Activated T-cell treated with anti-CD3 and anti-CD28 coated beads, Interleukin-2, amount 50 U/mL, for 4 hours (primary cell): Measurements from ENCODE around the gene RAB5A. TPM values are rescaled to one million over a fixed set of nuclear protein-coding genes. Genes with fewer than 3 reads are reported as not detected.
"Not testable (repeated sequence)": the region's sequence is repeated elsewhere in the genome, so short reads cannot be mapped to it uniquely, and the experiment has no call there.

Experiments used
- ATAC-seq, 2 donors: fragments of 200-7000 bp; cut with Tn5 transposase; one replicate each; pipeline ENCODE4 v1.10.0; 2021
- DNase-seq: peaks from one replicate; pipeline ENCODE4 v3.0.0-alpha.2; 2020
- H3K27me3 Mint-ChIP-seq: one replicate; pipeline ENCODE4 v1.8.0; 2021; ENCODE audit warnings: low read depth, mixed read lengths
- H3K36me3 Mint-ChIP-seq: one replicate; pipeline ENCODE4 v1.8.0; 2022; ENCODE audit warnings: mixed read lengths; ENCODE audit not compliant: insufficient read depth
- H3K4me1 Mint-ChIP-seq: one replicate; pipeline ENCODE4 v1.8.0; 2021; ENCODE audit warnings: low read depth, mixed read lengths
- H3K4me3 Mint-ChIP-seq: one replicate; pipeline ENCODE4 v1.8.0; 2021; ENCODE audit warnings: mild to moderate bottlenecking, moderate library complexity, mixed read lengths
- H3K9me3 Mint-ChIP-seq: one replicate; pipeline ENCODE4 v1.8.0; 2021; ENCODE audit warnings: mixed read lengths
- total RNA-seq, 3 donors: library from RNA; stranded (reverse); gene quantifications; one replicate each; pipeline ENCODE4 v1.2.1, GENCODE V29; 2021

The RAB5A gene
- total RNA-seq, 3 donors from 2014 or later = 51.2 to 58.3 (median 55.3) TPM

GRCh38 chr3:19934098-19934566 is 12.8 kb upstream of the RAB5A start, which contains the start of gene EFHB:
Gene EFHB (minus strand): TSS chr3:19934217. CDS start chr3:19934018, 199 bp downstream.
- ATAC-seq (no peak), DNase-seq (no peak)
- no peaks in the 10 kb centered on the region for H3K36me3 Mint-ChIP-seq
- H3K4me3 Mint-ChIP-seq = no peak within 1 kb of the TSS
- H3K27me3 Mint-ChIP-seq = peaks cover 11% of the 10 kb centered on the region
- H3K9me3 Mint-ChIP-seq = no peaks in the 10 kb centered on the region
- H3K4me1 Mint-ChIP-seq = peaks cover 24% of the 10 kb centered on the region

GRCh38 chr3:19937459-19938294 is 9.2 kb upstream of the RAB5A start:
- no peaks in the 10 kb centered on the region for H3K9me3 Mint-ChIP-seq
- H3K36me3 Mint-ChIP-seq = no peaks in the 10 kb centered on the region
- H3K27me3 Mint-ChIP-seq = peaks cover 10% of the 10 kb centered on the region
- peaks cover 12% of the 10 kb centered on the region for H3K4me1 Mint-ChIP-seq
- ATAC-seq (peak; percentile 91 to 93), DNase-seq (no peak)
- H3K4me3 Mint-ChIP-seq = no peak overlapping the region

DNA sequence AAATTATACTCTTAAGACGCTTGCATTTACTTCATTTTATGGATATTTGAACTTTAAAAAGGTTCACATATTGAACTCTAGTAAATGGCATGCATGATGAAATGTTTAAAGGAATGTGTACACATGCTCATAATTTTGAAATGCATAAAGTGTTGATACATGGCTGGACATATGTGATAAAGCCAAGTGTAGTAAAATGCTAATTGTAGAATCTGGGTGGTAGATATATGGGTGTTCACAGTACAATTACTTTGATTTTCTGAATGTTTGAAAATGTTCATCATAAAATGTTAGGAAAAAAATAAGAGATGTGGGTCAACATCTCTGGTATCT is 8.6 kb upstream of the RAB5A start:
- ATAC-seq = no peak
- Mint-ChIP-seq H3K36me3 (no peaks in the 10 kb centered on the region), H3K27me3 (peaks cover 8% of the 10 kb centered on the region), H3K4me3 (no peak overlapping the region), H3K4me1 (peaks cover 10% of the 10 kb centered on the region), H3K9me3 (no peaks in the 10 kb centered on the region)
- DNase-seq = no peak

- no peak for DNase-seq
- no peak for ATAC-seq
- Mint-ChIP-seq H3K36me3 (no peaks in the 10 kb centered on the region), H3K27me3 (no peaks in the 10 kb centered on the region), H3K9me3 (no peaks in the 10 kb centered on the region), H3K4me1 (peaks cover 10% of the 10 kb centered on the region), H3K4me3 (no peak overlapping the region)
Observed at GRCh38 chr3:19940643-19941042, 6.3 kb upstream of the RAB5A start.

- Mint-ChIP-seq H3K4me1 (peaks cover 31% of the 10 kb centered on the region), H3K36me3 (no peaks in the 10 kb centered on the region), H3K27me3 (no peaks in the 10 kb centered on the region), H3K4me3 (peak overlapping the region; percentile 99), H3K9me3 (no peaks in the 10 kb centered on the region)
- DNase-seq = no peak
- no peak for ATAC-seq
Observed at GRCh38 chr3:19945534-19945933, 1.4 kb upstream of the RAB5A start.

DNA sequence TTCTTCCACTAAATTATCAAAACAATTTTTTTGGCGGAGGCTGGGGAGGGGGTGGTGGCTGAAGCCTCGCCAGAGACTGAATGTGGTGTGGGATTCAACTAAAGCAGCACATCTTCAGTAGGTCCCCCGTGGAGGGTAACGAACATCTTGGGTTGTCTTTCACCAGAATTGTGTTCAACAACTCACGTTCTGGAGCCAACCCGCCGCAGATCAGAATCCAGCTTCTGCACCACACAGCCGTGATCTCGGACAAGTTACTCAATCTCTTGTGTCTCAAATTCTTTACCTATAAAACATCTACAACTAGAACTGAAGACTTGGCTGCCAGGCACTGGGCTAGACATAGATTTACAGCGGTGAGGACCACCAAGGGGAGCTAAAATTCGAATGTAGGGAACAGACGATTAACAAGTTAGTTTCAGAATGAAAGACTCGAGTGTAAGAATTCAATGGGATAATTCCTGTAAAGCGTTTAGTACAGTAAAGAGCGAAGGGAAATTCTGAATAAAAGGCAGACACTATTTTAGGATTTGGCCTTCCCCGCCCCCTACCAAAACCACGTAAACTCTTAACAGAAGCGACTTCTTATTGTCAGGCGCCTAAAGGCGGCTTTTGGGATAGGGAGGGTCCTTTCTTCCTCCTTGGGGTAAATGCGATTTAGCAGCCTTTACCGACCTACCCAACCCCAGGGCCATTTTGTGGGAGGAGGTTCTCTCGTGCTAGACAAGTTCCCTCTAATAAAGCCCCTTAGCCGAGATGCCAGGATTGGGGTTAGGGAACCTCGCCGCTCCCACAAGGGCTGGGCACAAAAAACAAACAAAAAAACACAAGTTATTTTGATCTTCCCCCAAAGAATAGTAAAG is 697 bp upstream of the RAB5A start:
- Mint-ChIP-seq H3K4me1 (peaks cover 37% of the 10 kb centered on the region), H3K4me3 (peak overlapping the region; percentile 99), H3K27me3 (no peaks in the 10 kb centered on the region), H3K36me3 (peaks cover 3% of the 10 kb centered on the region), H3K9me3 (no peaks in the 10 kb centered on the region)
- DNase-seq (no peak), ATAC-seq (peak; percentile 0 to 2)

- Mint-ChIP-seq H3K4me1 (peaks cover 49% of the 10 kb centered on the region), H3K27me3 (no peaks in the 10 kb centered on the region), H3K9me3 (no peaks in the 10 kb centered on the region), H3K4me3 (peak overlapping the region; percentile 99), H3K36me3 (peaks cover 7% of the 10 kb centered on the region)
- DNase-seq = peak; percentile 41
- ATAC-seq = peak; percentile 24 to 30
Observed at GRCh38 chr3:19947549-19948225, 790 bp downstream of the RAB5A start.

GRCh38 chr3:19948226-19948591 is 1.3 kb downstream of the RAB5A start:
- H3K4me1 Mint-ChIP-seq = peaks cover 53% of the 10 kb centered on the region
- H3K27me3 Mint-ChIP-seq = no peaks in the 10 kb centered on the region
- DNase-seq = no peak
- no peak for ATAC-seq
- peaks cover 7% of the 10 kb centered on the region for H3K36me3 Mint-ChIP-seq
- peak overlapping the region; percentile 99 for H3K4me3 Mint-ChIP-seq
- H3K9me3 Mint-ChIP-seq = no peaks in the 10 kb centered on the region

DNA sequence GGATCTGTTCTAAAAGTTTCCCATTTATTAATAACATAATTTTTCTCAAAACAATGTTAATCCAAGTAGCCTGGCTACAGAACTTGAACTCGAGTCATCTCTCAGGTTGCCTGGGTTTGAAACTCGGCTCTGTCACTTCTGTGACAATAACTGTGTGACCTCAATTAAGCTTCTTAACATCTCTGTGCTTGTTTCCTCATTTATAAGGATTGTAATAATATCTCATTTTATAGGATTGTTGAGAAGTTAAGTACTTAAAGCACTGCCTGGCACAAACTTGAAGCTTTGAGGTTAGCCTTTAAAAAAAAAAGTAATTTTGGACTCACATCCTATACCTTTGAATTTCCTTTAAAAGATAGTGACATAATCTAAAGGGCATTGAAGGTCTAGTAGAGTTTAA is 3.4 kb downstream of the RAB5A start:
- H3K27me3 Mint-ChIP-seq = no peaks in the 10 kb centered on the region
- no peak overlapping the region for H3K4me3 Mint-ChIP-seq
- peaks cover 20% of the 10 kb centered on the region for H3K36me3 Mint-ChIP-seq
- no peak for DNase-seq
- no peak for ATAC-seq
- H3K9me3 Mint-ChIP-seq = no peaks in the 10 kb centered on the region
- H3K4me1 Mint-ChIP-seq = peaks cover 59% of the 10 kb centered on the region

- Mint-ChIP-seq H3K36me3 (peaks cover 24% of the 10 kb centered on the region), H3K9me3 (no peaks in the 10 kb centered on the region), H3K4me3 (no peak overlapping the region), H3K4me1 (peaks cover 54% of the 10 kb centered on the region), H3K27me3 (no peaks in the 10 kb centered on the region)
- no peak for DNase-seq
- ATAC-seq = no peak
Observed at GRCh38 chr3:19954676-19955075, 7.8 kb downstream of the RAB5A start.

DNA sequence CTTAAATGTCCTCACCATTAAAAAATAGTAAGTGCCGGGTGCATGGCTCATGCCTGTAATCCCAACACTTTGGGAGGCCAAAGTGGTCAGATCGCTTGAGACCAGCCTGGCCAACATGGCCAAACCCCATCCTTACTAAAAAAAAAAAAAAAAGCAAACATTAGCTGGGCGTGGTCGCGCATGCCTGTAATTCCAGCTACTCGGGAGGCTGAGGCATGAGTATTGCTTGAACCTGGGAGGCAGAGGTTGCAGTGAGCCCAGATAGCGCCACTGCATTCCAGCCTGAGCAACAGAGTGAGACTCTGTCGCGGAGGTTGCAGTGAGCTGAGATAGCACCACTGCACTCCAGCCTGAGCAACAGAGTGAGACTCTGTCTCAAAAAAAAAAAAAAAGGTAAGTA is 10.5 kb downstream of the RAB5A start:
- peaks cover 22% of the 10 kb centered on the region for H3K36me3 Mint-ChIP-seq
- not testable (repeated sequence) for H3K9me3 Mint-ChIP-seq, DNase-seq, ATAC-seq, H3K4me3 Mint-ChIP-seq, H3K27me3 Mint-ChIP-seq
- H3K4me1 Mint-ChIP-seq = peaks cover 61% of the 10 kb centered on the region

GRCh38 chr3:19959505-19959904 is 12.6 kb downstream of the RAB5A start:
- H3K4me1 Mint-ChIP-seq = peaks cover 68% of the 10 kb centered on the region
- H3K27me3 Mint-ChIP-seq = no peaks in the 10 kb centered on the region
- no peak for DNase-seq
- no peak for ATAC-seq
- no peaks in the 10 kb centered on the region for H3K9me3 Mint-ChIP-seq
- H3K36me3 Mint-ChIP-seq = peaks cover 18% of the 10 kb centered on the region
- H3K4me3 Mint-ChIP-seq = no peak overlapping the region

GRCh38 chr3:19960696-19961095 is 13.8 kb downstream of the RAB5A start:
- ATAC-seq = no peak
- Mint-ChIP-seq H3K27me3 (no peaks in the 10 kb centered on the region), H3K4me3 (no peak overlapping the region), H3K36me3 (peaks cover 10% of the 10 kb centered on the region), H3K9me3 (no peaks in the 10 kb centered on the region), H3K4me1 (peaks cover 66% of the 10 kb centered on the region)
- DNase-seq = no peak

GRCh38 chr3:19961960-19962359 is 15.1 kb downstream of the RAB5A start:
- no peak for DNase-seq

More at GRCh38 chr3:19961960-19962359, 15.1 kb downstream of the RAB5A start:
- ATAC-seq = no peak
- no peaks in the 10 kb centered on the region for H3K27me3 Mint-ChIP-seq
- no peaks in the 10 kb centered on the region for H3K9me3 Mint-ChIP-seq
- H3K4me1 Mint-ChIP-seq = peaks cover 77% of the 10 kb centered on the region
- no peak overlapping the region for H3K4me3 Mint-ChIP-seq
- H3K36me3 Mint-ChIP-seq = peaks cover 12% of the 10 kb centered on the region
